Kidney epithelial cell (primary cell): ENCODE data around the gene CDH22. TPM values are rescaled to one million over a fixed set of nuclear protein-coding genes. Genes with fewer than 3 reads are reported as not detected.
A peak's percentile ranks its signal among the peaks of the same experiment; 100 is the strongest.

Experiments
- DNase-seq: peaks from one replicate; pipeline ENCODE4 v3.0.0-alpha.2; 2010; ENCODE audit warnings: low read depth
- H3K27me3 ChIP-seq: 2 replicates; pipeline ENCODE4 v1.6.0; 2011; ENCODE audit warnings: low read length; ENCODE audit not compliant: control insufficient read depth, insufficient read depth
- H3K36me3 ChIP-seq: 2 replicates; pipeline ENCODE4 v1.5.1; 2011; ENCODE audit warnings: low read length; ENCODE audit not compliant: control insufficient read depth, insufficient read depth
- H3K4me3 ChIP-seq: 2 replicates; pipeline ENCODE4 v1.5.1; 2011; ENCODE audit warnings: low read depth, mild to moderate bottlenecking, control low read depth, low read length
- total RNA-seq: library from RNA; depleted of rRNA; stranded (reverse); fragments of >200 nt; gene quantifications from 2 replicates; pipeline ENCODE4 v1.2.3, GENCODE V29; 2015
- TF ChIP-seq, protein P1 (sequence below): IDR thresholded peaks from 2 replicates; pipeline ENCODE4 v1.5.1; 2011; ENCODE audit warnings: mild to moderate bottlenecking, moderate library complexity, low read length, control low read depth, inconsistent platforms; ENCODE audit not compliant: insufficient read depth, poor library complexity, severe bottlenecking

Gene CDH22
- total RNA-seq, 1 donor from 2014 or later, result not detected

DNA sequence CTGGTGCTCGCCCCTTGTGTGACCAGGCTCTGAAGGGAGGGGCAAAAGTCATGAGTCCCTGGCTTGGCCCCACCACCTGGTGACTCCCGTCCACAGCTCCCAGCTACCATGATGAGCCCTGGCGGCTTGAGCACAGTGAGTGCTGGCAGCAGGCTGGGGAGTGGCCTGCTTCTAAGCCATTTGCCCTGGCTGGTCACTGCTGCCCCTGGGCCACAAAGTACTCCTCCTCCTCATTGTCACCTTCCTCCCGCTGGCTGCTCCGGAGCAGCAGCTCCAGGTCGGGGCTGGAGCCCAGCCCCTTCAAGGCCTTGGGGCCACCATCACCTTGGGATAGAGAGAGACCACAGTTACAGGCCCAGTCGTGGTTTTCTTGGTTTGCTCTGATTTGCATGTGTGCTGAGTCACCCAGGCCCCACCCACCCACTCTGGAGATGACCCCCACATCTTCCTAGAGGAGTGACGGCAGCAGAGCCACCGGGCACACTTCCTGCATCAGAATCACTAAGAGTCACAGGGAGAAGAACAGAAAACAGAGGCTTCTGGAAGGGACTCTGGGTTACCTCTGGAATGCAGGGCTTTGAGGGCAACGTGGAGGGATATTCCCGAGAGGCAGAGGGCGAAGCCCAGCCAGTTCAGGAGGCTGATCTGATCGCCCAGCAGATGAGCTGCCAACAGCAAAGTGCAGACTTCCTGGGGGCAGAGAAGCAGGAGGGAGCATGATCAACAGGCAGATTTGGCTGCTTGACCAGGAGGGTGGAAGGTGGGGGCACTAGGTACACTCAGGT lies 42.1 kb upstream of the CDH22 start:
- TF ChIP-seq, protein P1, sequence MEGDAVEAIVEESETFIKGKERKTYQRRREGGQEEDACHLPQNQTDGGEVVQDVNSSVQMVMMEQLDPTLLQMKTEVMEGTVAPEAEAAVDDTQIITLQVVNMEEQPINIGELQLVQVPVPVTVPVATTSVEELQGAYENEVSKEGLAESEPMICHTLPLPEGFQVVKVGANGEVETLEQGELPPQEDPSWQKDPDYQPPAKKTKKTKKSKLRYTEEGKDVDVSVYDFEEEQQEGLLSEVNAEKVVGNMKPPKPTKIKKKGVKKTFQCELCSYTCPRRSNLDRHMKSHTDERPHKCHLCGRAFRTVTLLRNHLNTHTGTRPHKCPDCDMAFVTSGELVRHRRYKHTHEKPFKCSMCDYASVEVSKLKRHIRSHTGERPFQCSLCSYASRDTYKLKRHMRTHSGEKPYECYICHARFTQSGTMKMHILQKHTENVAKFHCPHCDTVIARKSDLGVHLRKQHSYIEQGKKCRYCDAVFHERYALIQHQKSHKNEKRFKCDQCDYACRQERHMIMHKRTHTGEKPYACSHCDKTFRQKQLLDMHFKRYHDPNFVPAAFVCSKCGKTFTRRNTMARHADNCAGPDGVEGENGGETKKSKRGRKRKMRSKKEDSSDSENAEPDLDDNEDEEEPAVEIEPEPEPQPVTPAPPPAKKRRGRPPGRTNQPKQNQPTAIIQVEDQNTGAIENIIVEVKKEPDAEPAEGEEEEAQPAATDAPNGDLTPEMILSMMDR, result no peak
- DNase-seq, result peak; percentile 81
- peaks cover 1% of the 10 kb centered on the region for H3K36me3 ChIP-seq
- no peak overlapping the region for H3K4me3 ChIP-seq
- no peaks in the 10 kb centered on the region for H3K27me3 ChIP-seq

DNA sequence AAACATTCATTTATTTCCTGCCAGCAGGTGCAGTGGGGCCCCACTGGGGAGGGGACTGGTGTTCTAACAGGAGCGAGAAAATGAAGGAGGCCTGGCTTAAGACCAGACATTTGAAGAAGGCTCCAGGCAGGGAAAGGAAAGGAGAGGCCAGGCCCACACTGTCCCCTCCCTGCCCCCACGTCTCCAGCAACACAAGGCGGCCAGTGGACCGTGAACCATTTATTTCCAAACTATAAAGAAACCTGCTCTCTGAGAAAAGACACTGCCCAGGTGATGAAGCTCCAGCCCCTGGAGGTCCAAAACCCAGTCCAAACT lies 41.4 kb upstream of the CDH22 start:
- Histone ChIP-seq H3K27me3 (no peaks in the 10 kb centered on the region), H3K36me3 (no peaks in the 10 kb centered on the region), H3K4me3 (no peak overlapping the region)
- TF ChIP-seq, protein P1, result no peak
- DNase-seq, result no peak

DNA sequence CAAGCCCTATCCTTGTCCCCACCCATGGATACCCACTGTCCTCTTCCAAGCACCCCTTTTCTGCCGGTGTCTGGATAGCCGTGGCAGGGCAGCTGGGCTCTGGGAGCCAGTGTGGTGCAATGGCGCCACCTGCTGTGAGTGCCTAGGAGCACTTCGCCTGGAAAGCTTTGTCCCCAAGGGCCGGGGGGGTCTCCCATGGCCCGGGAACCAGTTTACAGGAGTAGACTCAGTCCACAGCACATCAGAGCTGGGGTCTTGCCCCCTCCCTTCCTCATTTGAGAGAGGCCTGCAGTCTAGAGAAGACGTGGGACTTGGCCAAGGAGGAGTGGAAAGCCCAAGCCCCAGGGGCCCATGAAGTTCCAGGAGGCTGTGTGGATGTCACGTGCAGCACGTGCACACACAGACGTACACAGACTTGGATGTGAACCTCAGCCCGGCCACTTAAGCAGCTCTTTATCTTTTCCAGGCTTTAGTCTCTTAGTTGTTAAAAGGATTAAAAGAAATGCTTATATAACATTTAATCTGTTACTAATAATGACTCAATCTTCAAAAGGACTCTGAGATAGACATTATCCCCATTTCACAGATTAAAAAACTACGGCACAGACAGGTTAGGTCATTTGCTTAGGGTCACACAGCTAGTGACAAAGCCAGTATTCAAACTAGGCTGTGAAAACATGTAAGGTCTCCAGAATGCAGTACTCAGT lies 40.9 kb upstream of the CDH22 start:
- Histone ChIP-seq H3K4me3 (no peak overlapping the region), H3K27me3 (peaks cover 5% of the 10 kb centered on the region), H3K36me3 (no peaks in the 10 kb centered on the region)
- TF ChIP-seq, protein P1, result peak; percentile 89
- no peak for DNase-seq

DNA sequence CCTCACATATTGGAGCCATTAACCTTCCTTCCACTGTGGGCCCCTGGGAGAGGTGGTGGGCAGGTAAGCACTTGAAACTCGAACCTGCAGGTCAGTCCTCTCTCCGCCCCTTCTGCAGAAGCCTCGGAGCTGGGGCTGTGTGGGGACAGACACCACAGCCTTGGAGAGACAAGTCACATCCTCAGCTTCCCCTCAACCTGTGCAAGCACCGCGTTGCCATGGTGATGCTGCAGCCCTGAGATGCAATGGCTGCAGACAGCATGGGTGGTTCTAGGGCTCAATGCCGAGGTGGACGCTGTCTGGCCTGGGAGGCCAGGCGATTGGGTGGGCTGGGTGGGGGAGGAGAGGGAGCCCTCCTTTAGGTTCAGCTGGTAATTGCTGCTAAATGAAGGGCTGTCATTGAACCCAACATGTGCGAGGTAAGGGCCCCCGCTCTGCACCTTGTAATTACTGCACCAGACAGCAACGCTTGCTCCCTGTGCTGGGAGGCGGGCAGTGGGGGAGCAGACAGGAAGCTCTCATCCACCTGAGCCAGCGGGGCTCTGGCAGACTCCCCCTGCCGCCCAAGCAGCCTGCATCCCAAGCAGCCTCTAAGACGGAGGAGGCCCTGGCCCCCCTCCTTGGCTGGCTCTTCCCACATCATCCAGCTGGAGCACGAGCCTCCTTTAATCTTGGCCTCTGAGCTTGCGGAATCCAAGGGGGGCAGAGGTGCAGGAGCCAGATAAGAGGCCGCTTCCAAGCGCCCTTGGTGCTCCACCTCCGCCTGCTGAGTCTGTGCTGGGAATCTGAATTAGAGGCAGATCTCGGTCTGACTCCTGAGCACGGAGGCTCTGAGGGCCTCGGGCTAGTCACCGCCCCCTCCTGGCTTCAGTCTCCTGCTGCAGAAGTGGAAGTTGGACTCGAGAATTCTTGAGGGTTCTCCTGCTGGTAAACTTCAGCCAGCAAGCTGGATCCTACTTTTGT lies 39.8 kb upstream of the CDH22 start:
- TF ChIP-seq, protein P1, result no peak
- H3K27me3 ChIP-seq, result peaks cover 16% of the 10 kb centered on the region
- no peaks in the 10 kb centered on the region for H3K36me3 ChIP-seq

DNA sequence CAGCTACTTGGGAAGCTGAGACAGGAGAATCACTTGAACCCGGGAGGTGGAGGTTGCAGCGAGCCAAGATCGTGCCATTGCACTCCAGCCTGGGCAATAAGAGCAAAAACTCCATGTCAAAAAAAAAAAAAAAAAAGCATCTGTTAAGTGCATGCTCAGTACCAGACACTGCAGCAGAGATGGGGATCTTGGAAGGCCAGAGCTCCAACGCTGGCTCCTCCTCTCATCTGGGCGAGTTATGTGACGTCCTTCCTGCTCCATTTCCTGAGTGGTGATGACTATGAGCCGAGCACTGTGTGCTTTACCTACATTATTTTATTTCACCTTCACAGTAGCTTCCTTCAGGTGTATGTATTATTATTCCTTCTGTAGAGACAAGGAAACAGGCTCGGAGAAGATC lies 38.5 kb upstream of the CDH22 start:
- H3K36me3 ChIP-seq, result no peaks in the 10 kb centered on the region
- no peak for DNase-seq
- TF ChIP-seq, protein P1, result no peak
- H3K4me3 ChIP-seq, result no peak overlapping the region
- H3K27me3 ChIP-seq, result peaks cover 29% of the 10 kb centered on the region

More for the DNA sequence above, 39.8 kb upstream of the CDH22 start:
- DNase-seq, result no peak
- H3K4me3 ChIP-seq, result no peak overlapping the region
